Mammary epithelial cell (primary cell): ENCODE data around the gene RBM4B.
"Not testable (repeated sequence)": the region's sequence is repeated elsewhere in the genome, so short reads cannot be mapped to it uniquely, and the experiment has no call there.

Experiments used
- EZH2 ChIP-seq: IDR thresholded peaks from 2 replicates; pipeline ENCODE4 v1.6.1; 2012; ENCODE audit warnings: low read length, inconsistent platforms, borderline replicate concordance
- TF ChIP-seq, protein P1 (sequence below), 2 donors: IDR thresholded peaks in 1 of 2; conservative IDR thresholded peaks in 1 of 2; 2 replicates each; pipeline ENCODE4 v1.5.1; 2011 to 2012; ENCODE audit warnings: inconsistent platforms in 2 of 2, low read length in 2 of 2, mild to moderate bottlenecking in 2 of 2, control low read depth in 1 of 2, low read depth in 1 of 2; ENCODE audit not compliant: insufficient read depth in 1 of 2; ENCODE audit errors: extremely low read depth in 1 of 2

- TF ChIP-seq, protein P1, sequence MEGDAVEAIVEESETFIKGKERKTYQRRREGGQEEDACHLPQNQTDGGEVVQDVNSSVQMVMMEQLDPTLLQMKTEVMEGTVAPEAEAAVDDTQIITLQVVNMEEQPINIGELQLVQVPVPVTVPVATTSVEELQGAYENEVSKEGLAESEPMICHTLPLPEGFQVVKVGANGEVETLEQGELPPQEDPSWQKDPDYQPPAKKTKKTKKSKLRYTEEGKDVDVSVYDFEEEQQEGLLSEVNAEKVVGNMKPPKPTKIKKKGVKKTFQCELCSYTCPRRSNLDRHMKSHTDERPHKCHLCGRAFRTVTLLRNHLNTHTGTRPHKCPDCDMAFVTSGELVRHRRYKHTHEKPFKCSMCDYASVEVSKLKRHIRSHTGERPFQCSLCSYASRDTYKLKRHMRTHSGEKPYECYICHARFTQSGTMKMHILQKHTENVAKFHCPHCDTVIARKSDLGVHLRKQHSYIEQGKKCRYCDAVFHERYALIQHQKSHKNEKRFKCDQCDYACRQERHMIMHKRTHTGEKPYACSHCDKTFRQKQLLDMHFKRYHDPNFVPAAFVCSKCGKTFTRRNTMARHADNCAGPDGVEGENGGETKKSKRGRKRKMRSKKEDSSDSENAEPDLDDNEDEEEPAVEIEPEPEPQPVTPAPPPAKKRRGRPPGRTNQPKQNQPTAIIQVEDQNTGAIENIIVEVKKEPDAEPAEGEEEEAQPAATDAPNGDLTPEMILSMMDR (conservative IDR thresholded peaks at IDR 0.05 in 1 of 2, IDR thresholded peaks at IDR 0.05 in 1 of 2; ENCODE audit: extremely low read depth in 1 of 2, insufficient read depth in 1 of 2, low read depth in 1 of 2, low read length in 2 of 2), result not testable (repeated sequence)
- TF ChIP-seq EZH2, result not testable (repeated sequence)
These were observed 46.5 kb upstream of the RBM4B start for GRCh38 chr11:66724167-66724566.
